Mesendoderm (in vitro differentiated cells): ENCODE measurements around the gene IPP.
"Not testable (repeated sequence)": the region's sequence is repeated elsewhere in the genome, so short reads cannot be mapped to it uniquely, and the experiment has no call there.

Experiments used
- DNase-seq: peaks from one replicate; pipeline ENCODE4 v3.0.0; 2013
- H2AK5ac ChIP-seq: 2 replicates; pipeline ENCODE4 v1.6.1; 2013; ENCODE audit warnings: low read length, inconsistent platforms
- H2BK120ac ChIP-seq: 2 replicates; pipeline ENCODE4 v1.6.1; 2013; ENCODE audit warnings: low read depth, mild to moderate bottlenecking, low read length, moderate library complexity, mixed read lengths
- H2BK15ac ChIP-seq: replicated peaks from 2 replicates; pipeline ENCODE4 v1.6.1; 2013; ENCODE audit warnings: low read depth, mild to moderate bottlenecking, moderate library complexity
- H2BK5ac ChIP-seq: 2 replicates; pipeline ENCODE4 v1.6.1; 2013; ENCODE audit warnings: low read length, inconsistent platforms
- H3K18ac ChIP-seq: 2 replicates; pipeline ENCODE4 v1.6.1; 2013; ENCODE audit warnings: mild to moderate bottlenecking, low read length, mixed read lengths
- H3K23ac ChIP-seq: one replicate; pipeline ENCODE4 v1.6.1; 2013; ENCODE audit warnings: low read length
- H3K27ac ChIP-seq: 2 replicates; pipeline ENCODE4 v1.5.1; 2013; ENCODE audit warnings: low read depth, mild to moderate bottlenecking, inconsistent platforms, low read length, moderate library complexity
- H3K27me3 ChIP-seq: 2 replicates; pipeline ENCODE4 v1.6.1; 2013; ENCODE audit warnings: low read length, control low read depth, mild to moderate bottlenecking, inconsistent platforms; ENCODE audit not compliant: insufficient read depth, poor library complexity
- H3K36me3 ChIP-seq: 2 replicates; pipeline ENCODE4 v1.6.1; 2013; ENCODE audit warnings: low read length, inconsistent platforms; ENCODE audit not compliant: control insufficient read depth, insufficient read depth
- H3K4ac ChIP-seq: one replicate; pipeline ENCODE4 v1.6.1; 2013; ENCODE audit warnings: low read depth, mild to moderate bottlenecking, low read length, moderate library complexity
- H3K4me1 ChIP-seq: 2 replicates; pipeline ENCODE4 v1.6.1; 2013; ENCODE audit warnings: low read depth, low read length, inconsistent platforms; ENCODE audit not compliant: control insufficient read depth
- H3K4me2 ChIP-seq: 2 replicates; pipeline ENCODE4 v1.6.1; 2013; ENCODE audit warnings: low read length
- H3K4me3 ChIP-seq: 2 replicates; pipeline ENCODE4 v1.5.1; 2013; ENCODE audit warnings: mild to moderate bottlenecking, low read length
- H3K56ac ChIP-seq: one replicate; pipeline ENCODE4 v1.6.1; 2013; ENCODE audit warnings: low read length
- H3K79me1 ChIP-seq: 2 replicates; pipeline ENCODE4 v1.6.1; 2013; ENCODE audit warnings: low read length, inconsistent platforms
- H3K79me2 ChIP-seq: 2 replicates; pipeline ENCODE4 v1.6.1; 2013; ENCODE audit warnings: mild to moderate bottlenecking, low read length; ENCODE audit not compliant: control insufficient read depth, insufficient read depth
- H3K9ac ChIP-seq: 2 replicates; pipeline ENCODE4 v1.6.1; 2013; ENCODE audit warnings: low read length, inconsistent platforms
- H4K5ac ChIP-seq: one replicate; pipeline ENCODE4 v1.6.1; 2013; ENCODE audit warnings: low read length
- H4K8ac ChIP-seq: one replicate; pipeline ENCODE4 v1.6.1; 2013; ENCODE audit warnings: low read depth, mild to moderate bottlenecking, control low read depth, low read length, moderate library complexity
- WGBS: extraction: QIAGEN DNeasy Blood & Tissue Kit; methylation state at CpG from one replicate; pipeline ENCODE4 v1.1.7; 2013; ENCODE audit warnings: low lambda C conversion rate, missing lambda C conversion rate; ENCODE audit not compliant: insufficient coverage; ENCODE audit errors: extremely low coverage; 5-methylcytosine and 5-hydroxymethylcytosine counted together

The IPP gene

DNA sequence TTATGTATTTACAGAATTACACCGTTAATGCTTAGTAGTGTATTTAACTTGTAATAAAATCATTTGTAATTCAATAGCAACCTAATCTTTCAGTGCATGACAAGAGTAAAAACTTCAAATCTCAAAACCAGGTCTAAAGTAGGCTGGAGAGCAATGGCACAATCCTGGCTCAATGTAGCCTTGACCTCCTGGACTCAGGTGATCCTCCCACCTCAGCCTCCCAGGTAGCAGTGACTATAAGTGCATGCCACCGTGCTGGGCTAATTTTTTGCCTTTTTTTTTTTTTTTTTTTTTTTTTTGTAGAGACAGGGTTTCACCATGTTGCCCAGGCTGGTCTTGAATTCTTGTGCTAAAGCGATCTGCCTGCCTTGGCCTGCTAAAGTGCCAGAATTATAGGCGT, 11.3 kb downstream of the IPP start:
- no peak overlapping the region for H3K56ac ChIP-seq
- no CpG with 5 or more reads among the region's 4 CpGs for WGBS

DNA sequence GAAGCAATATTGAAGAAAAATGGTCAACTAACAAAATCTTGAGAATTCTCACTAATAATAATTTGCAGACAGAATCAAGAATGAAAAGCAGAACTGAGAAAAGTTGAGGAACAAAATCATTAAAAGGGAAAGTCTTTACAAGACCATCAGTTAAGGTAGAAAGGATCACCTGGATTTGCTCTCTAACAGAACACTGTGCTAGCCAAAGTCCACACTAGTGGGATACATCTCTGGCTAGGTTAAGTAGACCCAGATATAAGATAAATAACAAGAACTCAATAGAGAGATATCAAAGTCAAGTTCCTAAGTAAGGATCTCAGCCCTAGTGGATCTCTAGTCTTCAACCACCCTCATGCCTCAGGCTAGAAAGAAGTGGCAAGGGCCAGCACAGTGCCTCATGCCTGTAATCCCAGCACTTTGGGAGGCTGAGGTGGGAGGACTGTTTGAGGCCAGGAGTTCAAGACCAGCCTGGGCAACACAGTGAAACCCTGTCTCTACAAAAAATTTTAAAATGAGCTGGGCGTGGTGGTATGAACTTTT, 19.6 kb downstream of the IPP start:
- Histone ChIP-seq H3K4me2 (no peak overlapping the region), H2BK15ac (no peak overlapping the region), H2BK5ac (no peak overlapping the region), H3K27me3 (no peaks in the 10 kb centered on the region), H3K79me2 (no peaks in the 10 kb centered on the region), H3K23ac (no peak overlapping the region), H4K5ac (no peak overlapping the region), H3K4me3 (no peak overlapping the region), H3K27ac (no peak overlapping the region), H3K36me3 (no peaks in the 10 kb centered on the region), H3K18ac (no peak overlapping the region), H4K8ac (no peak overlapping the region), H3K56ac (no peak overlapping the region), H3K79me1 (no peaks in the 10 kb centered on the region), H3K4ac (no peak overlapping the region), H3K9ac (no peak overlapping the region), H2BK120ac (no peak overlapping the region), H2AK5ac (no peak overlapping the region), H3K4me1 (no peaks in the 10 kb centered on the region)
- no CpG with 5 or more reads among the region's 1 CpG for WGBS
- no peak for DNase-seq

More for the DNA sequence above, 11.3 kb downstream of the IPP start:
- no peak overlapping the region for H4K8ac ChIP-seq
- H3K79me1 ChIP-seq = no peaks in the 10 kb centered on the region
- H3K36me3 ChIP-seq = no peaks in the 10 kb centered on the region
- no peak overlapping the region for H3K4me3 ChIP-seq
- no peak overlapping the region for H2AK5ac ChIP-seq
- H3K9ac ChIP-seq = no peak overlapping the region
- no peak overlapping the region for H3K18ac ChIP-seq
- H4K5ac ChIP-seq = no peak overlapping the region
- no peak overlapping the region for H3K27ac ChIP-seq
- no peak for DNase-seq
- no peak overlapping the region for H2BK120ac ChIP-seq
- H3K4ac ChIP-seq = no peak overlapping the region
- no peak overlapping the region for H2BK5ac ChIP-seq
- no peak overlapping the region for H3K23ac ChIP-seq
- H3K4me1 ChIP-seq = no peaks in the 10 kb centered on the region
- no peak overlapping the region for H3K4me2 ChIP-seq
- H3K27me3 ChIP-seq = no peaks in the 10 kb centered on the region
- H3K79me2 ChIP-seq = no peaks in the 10 kb centered on the region
- no peak overlapping the region for H2BK15ac ChIP-seq

- no peak overlapping the region for H4K8ac ChIP-seq
- no peaks in the 10 kb centered on the region for H3K27me3 ChIP-seq
- no peak overlapping the region for H3K4me2 ChIP-seq
- H3K23ac ChIP-seq = no peak overlapping the region
- H3K4me3 ChIP-seq = no peak overlapping the region
- peak; percentile 22 for DNase-seq
- H3K18ac ChIP-seq = no peak overlapping the region
- H3K9ac ChIP-seq = no peak overlapping the region
- no peak overlapping the region for H3K27ac ChIP-seq
- H2BK120ac ChIP-seq = no peak overlapping the region
- no peak overlapping the region for H4K5ac ChIP-seq
- H2AK5ac ChIP-seq = no peak overlapping the region
- no peaks in the 10 kb centered on the region for H3K4me1 ChIP-seq
- H3K36me3 ChIP-seq = no peaks in the 10 kb centered on the region
- H2BK5ac ChIP-seq = no peak overlapping the region
- 100% methylated on average over 1 of the region's 3 CpGs for WGBS
- no peaks in the 10 kb centered on the region for H3K79me2 ChIP-seq
- no peak overlapping the region for H3K56ac ChIP-seq
- H3K79me1 ChIP-seq = no peaks in the 10 kb centered on the region
- no peak overlapping the region for H3K4ac ChIP-seq
- no peak overlapping the region for H2BK15ac ChIP-seq
Observed at GRCh38 chr1:45730075-45730779, 20.2 kb downstream of the IPP start.

DNA sequence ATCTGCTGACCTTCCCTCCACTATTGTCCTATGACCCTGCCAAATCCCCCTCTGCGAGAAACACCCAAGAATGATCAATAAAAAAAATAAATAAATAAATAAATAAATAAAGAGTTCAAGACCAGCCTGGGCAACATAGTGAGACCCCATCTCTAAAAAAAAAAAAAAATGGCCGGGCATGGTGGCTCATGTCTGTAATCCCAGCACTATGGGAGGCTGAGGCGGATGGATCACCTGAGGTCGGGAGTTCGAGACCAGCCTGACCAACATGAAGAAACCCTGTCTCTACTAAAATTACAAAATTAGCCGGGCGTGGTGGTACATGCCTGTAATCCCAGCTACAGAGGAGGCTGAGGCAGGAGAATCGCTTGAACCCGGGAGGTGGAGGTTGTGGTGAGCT, 24.4 kb downstream of the IPP start:
- H2BK120ac ChIP-seq, H3K18ac ChIP-seq, H3K4me3 ChIP-seq, H3K27ac ChIP-seq, DNase-seq, H4K5ac ChIP-seq, H3K4ac ChIP-seq, H3K9ac ChIP-seq, H3K23ac ChIP-seq, H3K36me3 ChIP-seq, H3K4me2 ChIP-seq, H3K56ac ChIP-seq, H2BK15ac ChIP-seq, H2AK5ac ChIP-seq, H3K4me1 ChIP-seq, H2BK5ac ChIP-seq, H3K79me1 ChIP-seq, H3K27me3 ChIP-seq, H4K8ac ChIP-seq, H3K79me2 ChIP-seq: not testable (repeated sequence)
- WGBS = no CpG with 5 or more reads among the region's 9 CpGs

DNA sequence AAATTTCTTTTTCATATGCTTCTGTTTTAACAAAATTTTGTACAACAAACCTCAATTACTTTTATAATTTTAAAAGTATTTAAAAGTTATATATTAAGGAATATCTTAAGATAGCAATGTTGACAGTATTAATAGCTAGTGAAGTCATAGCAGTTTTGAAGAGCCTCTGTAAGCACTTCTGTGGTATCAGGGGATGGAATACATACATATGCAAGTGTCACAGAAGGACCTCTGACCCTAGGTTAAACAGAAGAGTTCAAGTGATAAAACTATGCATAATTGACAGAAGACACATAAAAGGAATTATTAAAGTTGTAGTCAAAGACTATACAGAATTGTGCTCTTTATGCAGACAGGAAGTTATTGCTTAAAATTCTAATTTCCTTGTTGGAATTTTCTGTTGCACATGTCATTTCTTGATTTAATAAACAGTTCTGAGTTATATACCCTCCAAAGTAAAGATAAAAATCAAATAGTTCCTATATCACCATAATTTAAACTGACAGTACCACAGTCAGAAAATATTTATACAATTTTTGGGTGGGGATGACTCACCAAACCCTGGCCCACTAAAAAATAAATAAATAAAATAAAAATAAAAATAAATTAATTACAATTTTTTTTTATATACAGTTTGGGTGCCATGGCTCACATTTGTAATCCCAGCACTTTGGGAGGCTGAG, 27.1 kb downstream of the IPP start:
- H3K79me1 ChIP-seq = no peaks in the 10 kb centered on the region
- H3K27me3 ChIP-seq = no peaks in the 10 kb centered on the region
- no peak overlapping the region for H3K56ac ChIP-seq
- no peak for DNase-seq
- no peaks in the 10 kb centered on the region for H3K36me3 ChIP-seq
- H3K4me1 ChIP-seq = no peaks in the 10 kb centered on the region
- H3K4ac ChIP-seq = no peak overlapping the region
- H2BK15ac ChIP-seq = no peak overlapping the region
- no peak overlapping the region for H2AK5ac ChIP-seq
- no peaks in the 10 kb centered on the region for H3K79me2 ChIP-seq
- no peak overlapping the region for H3K4me3 ChIP-seq
- H3K23ac ChIP-seq = no peak overlapping the region
- no peak overlapping the region for H3K4me2 ChIP-seq
- no peak overlapping the region for H2BK5ac ChIP-seq
- H2BK120ac ChIP-seq = no peak overlapping the region
- H3K18ac ChIP-seq = no peak overlapping the region
- H4K5ac ChIP-seq = no peak overlapping the region
- no peak overlapping the region for H3K27ac ChIP-seq
- H4K8ac ChIP-seq = no peak overlapping the region
- H3K9ac ChIP-seq = no peak overlapping the region
